DMS114 treated with DMSO at 0.1 percent for 48 hours (cell line): Measurements from ENCODE around the gene ZNF383.
"Not testable (repeated sequence)": the region's sequence is repeated elsewhere in the genome, so short reads cannot be mapped to it uniquely, and the experiment has no call there.

Experiments
- DNase-seq: peaks from one replicate; lab custom pipeline; 2025; ENCODE audit not compliant: unreplicated experiment; lab: John Stamatoyannopoulos, UW

Gene ZNF383

DNA sequence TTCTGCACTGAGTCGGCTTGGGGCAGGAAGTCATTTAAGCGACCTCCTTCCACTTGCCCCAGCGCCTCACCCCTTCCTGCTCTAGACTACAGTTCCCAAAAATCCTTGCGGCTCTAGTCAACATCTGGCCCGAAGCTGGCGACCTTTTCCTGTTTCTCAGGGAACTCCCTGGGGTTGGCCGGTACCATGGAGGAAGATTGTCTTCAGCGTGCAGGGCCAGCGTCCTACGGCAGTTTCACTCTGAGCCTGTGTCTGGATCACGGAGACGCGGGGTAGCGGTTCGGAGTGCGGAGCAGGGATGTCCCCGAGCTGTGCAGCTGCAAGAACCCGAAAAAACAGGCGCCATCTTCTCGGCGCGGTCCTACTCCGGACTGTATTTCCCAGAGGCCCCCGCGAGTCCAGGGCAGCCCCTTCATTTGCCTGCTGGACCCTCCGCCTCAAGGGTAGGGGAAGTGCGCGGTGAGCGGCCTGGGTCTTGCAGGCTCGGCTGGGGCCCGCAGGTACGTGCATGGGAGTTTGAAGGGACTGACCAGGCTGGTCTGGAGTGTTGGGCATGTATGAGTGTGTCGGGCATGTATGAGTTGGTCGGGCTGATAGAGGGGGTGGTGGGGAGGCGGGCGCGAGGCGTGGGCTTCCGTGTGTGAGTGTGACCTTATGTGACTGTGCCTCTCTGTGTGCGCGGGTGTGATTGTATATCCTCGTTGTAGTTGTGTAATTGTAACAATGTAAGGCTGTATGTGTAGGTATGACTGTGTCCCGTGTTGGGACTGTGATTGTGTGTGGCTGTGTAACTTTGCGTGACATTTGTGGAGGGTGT lies at the start of gene ZNF383:
Gene ZNF383, plus strand, starts transcription at position 440 of the 817 bp plus-strand sequence. CDS start 12,240 bp downstream, outside the sequence.
- peak; percentile 95 for DNase-seq

DNA sequence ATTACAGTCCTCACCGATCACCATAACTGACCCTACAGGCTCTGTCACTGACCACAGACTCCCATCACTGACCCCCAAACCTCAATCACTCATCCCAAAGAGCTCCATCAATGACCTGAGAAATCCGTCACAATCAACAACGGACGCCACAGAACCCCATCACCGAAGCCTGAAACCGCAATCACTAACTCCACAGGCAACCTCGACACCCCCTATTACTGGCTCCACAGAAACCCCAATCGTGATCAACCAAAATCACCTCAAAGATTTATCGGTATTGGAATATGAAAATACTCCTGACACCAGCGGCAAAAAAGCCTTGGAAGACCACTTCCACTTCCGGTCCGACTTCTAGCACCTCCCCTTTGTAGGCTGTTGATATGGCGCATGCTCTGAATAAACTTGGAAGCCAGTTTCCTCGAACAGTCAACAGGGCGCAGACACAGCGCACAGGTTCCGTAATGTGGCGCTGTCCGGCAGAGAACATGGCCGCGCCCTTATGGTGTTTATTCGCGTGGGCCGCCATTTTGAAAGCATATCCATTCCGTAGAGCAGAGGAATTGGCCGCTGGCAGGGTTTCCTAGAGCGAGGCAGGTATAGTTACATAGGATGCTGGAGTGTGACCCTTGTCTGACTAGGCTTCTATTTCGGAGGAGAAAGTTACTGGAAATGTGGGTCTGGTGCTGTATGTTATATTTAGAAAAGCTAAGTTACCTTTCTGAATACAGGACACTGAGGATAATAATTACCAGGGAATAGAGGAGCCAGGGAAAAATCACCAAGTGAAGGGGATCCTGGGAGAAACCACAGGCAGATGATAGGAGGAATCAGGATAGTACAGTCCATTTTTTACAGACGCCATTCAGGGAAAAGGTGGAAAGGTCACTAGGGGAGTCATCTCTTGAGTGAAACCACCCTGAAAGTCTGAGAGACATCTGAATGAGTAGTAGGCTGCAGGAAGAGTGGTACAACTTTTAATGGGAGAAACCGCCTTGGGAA lies 45.3 kb upstream of the ZNF383 start, which contains the start of gene ZNF585A:
Gene ZNF585A, minus strand, starts transcription at position 328 of the 999 bp plus-strand sequence. CDS start 2,785 bp downstream, outside the sequence.
- peak; percentile 98 for DNase-seq

DNA sequence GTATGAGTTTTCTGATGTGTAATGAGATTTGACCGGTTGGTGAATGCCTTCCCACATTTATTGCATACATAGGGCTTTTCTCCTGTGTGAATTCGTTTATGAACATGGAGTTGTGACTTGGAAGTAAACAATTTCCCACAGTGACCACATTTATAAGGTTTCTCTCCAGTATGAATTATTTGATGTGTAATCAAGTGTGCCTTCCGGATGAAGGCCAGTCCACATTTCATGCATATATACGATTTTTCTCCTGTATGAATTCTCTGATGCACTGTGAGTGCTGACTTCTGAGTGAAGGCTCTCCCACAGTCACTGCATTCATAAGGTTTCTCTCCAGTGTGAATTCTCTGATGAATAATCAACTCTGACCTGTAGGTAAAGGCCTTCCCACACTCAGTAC lies 31.9 kb upstream of the ZNF383 start:
- DNase-seq: not testable (repeated sequence)

DNA sequence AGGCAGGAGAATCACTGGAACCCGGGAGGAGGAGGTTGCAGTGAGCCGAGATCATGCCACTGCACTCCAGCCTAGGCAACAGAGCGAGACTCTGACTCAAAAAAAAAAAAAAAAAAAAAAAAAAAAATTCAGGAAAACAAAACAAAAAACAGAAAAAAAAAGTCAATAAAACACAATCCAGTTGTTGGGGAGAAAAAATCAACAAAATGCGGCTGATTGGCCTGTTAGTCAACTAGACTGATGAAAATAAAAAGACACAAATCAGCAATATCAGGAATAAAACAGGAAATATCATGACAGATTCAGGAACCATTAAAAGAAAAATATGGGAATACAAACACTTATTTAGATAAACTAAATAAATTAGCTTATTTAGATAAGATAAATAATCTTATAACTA lies 22.8 kb upstream of the ZNF383 start:
- not testable (repeated sequence) for DNase-seq

DNA sequence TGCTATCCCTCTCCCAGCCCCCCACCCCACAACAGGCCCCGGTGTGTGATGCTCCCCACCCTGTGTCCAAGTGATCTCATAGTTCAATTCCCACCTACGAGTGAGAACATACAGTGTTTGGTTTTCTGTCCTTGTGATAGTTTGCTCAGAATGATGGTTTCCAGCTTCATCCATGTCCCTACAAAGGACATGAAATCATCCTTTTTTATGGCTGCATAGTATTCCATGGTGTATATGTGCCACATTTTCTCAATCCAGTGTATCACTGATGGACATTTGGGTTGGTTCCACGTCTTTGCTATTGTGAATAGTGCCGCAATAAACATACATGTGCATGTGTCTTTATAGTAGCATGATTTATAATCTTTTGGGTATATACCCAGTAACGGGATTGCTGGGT lies 20.9 kb upstream of the ZNF383 start:
- DNase-seq: not testable (repeated sequence)

DNA sequence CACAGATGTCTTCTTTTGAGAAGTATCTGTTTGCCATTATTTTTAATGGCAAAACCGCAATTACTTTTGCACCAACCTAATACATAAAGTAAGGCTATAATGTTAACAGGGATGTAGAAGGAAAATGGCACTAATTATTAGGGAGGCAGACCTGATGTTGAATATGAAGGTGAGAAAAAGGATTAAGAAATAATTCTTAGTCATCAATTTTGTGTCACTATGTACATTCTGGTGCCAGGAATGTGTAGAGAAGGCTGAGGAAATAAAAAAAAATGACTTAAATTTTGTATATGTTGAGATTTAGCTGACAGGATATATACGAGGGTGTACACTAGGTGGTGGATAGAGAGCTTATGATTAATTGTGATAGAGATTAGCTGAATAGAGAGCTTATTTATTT lies 20.2 kb upstream of the ZNF383 start:
- no peak for DNase-seq

DNA sequence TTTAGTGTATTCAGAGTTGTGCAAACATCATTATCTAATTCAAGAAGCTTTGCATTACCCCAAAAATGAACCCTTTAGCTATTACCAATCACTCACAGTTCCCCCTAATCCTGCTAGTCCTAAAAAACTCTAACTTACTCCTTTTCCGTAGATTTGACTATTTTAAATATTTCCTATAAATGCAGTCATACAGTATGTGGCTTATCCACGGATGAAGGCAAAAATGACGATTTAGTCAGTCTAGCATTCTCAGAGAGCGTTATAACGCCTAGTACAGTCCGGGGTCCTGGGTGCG lies 587 bp upstream of the ZNF383 start:
- no peak for DNase-seq

DNA sequence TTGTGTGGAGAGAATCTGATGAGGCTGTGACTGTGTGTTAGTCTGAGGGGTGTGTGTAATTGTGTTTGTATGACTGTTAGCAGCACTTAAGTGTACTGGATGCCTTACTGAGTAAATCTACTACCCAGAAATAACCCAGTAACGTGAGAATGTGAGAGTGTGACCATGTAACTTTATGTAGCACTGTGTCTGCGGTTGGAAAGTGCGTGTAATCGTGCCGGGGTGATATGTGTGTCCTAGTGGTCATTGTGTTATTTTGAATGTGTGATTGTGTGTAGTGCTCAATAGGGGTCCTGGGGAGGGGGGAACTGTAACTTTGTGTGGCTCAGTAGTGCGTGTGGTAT lies 550 bp downstream of the ZNF383 start:
- DNase-seq: no peak

DNA sequence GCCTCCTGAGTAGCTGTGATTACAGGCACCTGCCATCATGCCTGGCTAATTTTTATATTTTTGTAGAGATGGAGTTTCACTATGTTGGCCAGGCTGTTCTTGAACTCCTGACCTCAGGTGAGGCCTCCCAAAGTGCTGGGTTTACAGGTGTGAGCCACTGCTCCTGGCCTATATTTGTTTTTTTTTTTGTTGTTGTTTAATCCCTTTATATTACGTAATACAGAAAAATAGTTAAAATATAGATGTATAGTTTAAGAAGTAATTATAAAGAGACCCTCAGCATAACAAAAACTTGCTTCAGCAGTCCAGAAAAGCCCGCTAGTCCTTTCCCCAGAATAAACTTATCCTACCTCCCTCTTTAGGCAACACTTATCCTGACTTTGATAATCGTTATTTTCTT lies 2.4 kb downstream of the ZNF383 start:
- no peak for DNase-seq

DNA sequence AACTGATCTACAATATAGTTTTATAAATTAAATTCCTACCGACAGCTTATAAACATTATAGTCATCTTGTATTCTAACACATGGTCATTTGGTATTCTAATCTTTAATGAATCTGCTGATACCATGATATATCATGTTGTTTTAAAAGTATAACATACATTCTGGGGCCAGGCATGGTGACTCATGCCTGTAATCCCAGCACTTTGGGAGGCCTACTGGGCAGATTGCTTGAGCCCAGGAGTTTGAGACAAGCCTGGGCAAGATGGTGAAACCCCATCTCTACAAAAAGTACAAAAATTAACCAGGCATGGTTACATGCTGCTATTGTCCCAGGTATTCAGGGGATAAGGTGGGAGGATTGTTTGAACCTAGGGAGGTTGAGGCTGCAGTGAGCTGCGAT lies 3.1 kb downstream of the ZNF383 start:
- no peak for DNase-seq

DNA sequence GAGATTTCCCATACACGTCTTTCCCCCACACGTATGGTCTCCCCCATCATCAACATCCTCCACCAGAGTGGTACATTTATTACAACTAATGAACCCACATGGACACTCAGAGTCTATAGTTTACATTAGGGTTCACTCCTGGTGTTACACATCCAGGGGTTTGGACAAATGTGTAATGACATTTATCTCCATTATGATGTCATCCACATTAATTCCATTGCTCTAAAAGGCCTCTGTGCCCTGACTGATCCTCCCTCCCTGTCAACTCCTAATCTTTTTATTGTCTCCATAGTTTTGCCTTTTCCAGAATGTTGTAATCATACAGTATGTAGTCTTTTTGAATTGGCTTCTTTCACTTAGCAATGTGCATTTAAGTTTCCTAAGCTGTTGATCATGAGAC lies 8.2 kb downstream of the ZNF383 start:
- no peak for DNase-seq

DNA sequence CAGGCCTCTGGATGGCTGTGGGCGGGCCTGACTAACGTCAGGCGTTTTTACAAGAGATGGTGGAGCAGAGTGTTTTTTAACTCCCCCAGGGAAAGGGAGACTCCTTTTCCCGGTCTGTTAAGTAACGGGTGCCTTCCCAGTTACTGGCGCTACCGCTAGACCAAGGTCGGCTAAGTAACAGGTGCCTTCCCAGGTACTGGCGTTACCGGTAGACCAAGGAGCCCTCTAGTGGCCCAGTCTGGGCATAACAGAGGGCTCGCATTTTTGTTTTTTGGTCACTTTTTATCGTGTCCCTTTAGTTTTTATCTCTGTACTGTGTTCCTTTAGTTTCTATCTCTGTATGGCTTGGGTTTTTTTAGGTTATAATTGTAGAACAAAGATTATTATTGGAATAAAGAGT lies 10.0 kb downstream of the ZNF383 start:
- no peak for DNase-seq

DNA sequence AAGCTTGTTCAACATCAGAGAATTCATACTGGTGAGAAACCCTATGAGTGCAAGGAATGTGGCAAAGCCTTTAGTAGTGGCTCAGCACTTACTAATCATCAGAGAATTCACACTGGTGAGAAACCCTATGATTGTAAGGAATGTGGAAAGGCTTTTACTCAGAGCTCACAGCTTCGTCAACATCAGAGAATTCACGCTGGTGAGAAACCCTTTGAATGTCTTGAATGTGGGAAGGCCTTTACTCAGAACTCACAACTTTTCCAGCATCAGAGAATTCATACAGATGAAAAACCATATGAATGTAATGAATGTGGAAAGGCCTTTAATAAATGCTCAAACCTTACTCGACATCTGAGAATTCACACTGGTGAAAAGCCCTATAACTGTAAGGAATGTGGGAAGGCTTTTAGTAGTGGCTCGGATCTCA lies 25.2 kb downstream of the ZNF383 start:
- no peak for DNase-seq

DNA sequence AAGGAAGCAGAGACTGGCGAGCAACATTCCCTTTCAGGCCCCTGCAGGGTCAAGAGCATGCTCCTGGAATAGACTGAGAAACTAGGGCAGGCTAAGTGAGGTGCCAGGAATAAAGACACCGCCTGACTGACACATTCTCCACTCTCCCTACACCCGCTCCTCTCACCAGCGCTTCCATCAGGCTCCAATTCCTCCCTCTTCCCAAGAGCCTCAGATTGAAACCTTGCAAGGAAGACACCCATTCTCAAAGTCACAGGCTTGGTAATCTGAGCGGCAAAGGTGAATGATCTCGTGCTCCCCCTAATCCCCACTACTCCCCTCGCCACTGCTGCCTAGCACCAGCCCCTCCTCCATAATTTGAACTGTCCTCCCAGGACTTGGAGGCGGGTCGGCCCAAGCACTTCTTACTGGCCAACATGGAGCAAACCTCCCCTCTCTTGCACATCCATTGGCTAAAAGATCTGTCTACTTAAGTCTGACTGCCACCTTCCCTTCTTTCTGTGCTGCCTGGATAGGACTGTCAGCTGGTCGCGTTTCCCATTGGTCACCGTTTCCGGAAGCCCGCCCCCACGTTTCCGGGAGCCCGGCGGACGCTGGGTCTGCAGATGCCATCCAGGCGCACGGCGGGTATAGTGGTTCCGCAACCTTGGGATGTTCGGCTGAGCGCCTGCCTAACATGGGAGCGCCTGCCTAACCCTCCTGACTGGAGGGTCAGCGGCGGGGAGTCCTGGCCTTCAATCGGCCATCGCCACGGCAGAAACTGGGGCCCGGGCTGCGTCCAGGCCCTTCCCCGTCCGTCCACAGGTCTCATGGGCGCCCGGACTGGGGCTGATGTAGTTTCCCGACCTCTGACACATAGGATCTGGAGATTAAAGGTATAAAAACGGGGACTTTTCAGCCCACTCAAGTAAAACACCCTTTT lies 33.6 kb downstream of the ZNF383 start:
- peak; percentile 99 for DNase-seq

DNA sequence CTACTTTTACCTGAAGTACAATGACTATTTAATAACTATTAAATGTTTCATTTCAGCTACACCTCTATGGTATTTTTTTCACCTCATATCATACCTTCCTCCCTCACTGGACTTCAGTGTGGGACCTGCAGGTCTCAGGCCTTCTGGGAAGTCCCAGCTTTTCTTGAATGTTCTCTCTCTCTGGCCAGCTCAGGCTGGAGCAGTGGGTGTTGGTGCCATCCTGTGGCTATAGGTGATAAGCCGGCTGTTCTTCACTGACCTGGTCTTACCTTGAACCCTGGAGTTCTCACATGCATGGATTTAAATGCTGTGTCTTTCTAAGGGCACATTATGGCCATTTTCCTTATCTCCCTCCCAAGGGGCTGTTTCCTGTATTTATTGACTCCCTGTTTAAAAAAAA lies 45.0 kb downstream of the ZNF383 start:
- not testable (repeated sequence) for DNase-seq

DNA sequence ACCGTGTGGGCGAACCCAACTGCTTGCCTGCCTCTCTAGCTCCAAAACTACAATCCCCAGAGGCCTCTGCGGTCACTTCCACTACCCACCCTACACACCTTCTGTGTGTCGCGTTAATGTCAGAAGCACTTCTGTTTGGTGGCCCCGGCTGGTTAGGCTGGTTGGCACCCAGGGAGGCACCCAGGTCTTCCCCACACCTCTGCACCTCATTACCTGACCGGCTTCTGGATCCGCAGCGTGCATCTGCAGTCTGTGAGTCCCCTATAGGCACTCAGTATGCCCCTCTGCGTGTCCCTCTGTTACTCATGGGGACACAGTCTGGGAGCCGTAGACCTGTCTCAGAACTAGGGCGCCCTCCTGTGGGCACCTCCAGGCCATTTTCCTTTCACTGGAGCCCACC lies 49.0 kb downstream of the ZNF383 start:
- DNase-seq: not testable (repeated sequence)

DNA sequence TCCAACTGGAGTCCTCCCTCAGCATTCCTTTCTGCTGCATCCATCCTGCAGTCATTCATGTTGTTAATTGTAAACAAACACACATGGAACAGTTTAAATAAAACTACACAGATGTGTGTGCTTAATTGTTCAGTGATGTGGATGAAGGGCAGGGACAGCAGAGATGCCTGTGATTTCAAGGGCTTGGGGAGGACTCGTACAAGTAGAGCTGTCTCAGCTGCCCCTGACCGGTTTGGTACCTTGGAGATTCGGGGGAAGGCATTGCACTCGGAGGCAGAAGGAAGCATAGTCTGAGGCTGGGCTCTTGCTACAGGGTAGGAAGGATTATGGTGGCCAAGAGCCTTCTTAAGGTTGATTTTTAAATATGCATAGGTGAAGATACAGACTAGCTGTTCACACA lies 49.7 kb downstream of the ZNF383 start:
- not testable (repeated sequence) for DNase-seq

DNA sequence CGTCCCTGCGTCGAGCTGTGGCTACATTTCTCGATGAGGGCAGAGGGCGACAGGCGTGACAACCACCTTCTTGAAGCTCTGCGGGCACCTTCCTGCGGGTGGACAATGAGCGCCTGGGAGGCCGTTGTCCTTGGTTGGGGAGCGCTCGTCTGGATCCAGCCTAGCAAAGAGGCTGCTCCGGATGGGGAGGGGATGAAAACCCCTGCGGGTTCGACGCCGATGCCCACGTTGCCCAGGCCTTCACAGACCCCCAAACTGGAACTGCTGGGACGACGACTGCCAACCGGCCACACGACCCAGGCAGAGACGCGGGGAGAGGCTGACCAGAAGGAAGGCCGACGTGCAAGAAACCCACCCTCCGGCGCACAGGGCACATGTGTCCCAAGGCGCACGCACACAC lies 62.6 kb downstream of the ZNF383 start:
- DNase-seq: not testable (repeated sequence)

DNA sequence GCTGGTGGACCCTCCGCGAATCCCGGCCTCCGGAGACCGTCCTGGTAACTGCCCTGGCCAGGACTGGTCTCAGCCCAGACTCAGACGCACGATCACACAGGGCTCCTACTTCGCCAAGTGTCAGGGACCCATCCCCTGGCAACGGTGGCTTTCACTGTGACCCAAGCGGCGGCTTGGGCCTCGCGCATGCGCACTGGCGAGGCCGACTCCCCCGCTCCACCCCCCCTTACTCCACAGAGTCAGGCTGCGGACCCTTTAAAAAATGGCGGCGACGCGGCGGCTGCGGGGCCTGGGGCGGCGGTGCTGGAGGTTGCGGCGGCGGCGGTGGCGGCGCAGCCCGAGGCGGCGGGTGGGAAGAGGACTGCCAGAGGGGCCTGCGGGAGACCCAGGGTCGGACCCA lies 66.0 kb downstream of the ZNF383 start:
- not testable (repeated sequence) for DNase-seq

DNA sequence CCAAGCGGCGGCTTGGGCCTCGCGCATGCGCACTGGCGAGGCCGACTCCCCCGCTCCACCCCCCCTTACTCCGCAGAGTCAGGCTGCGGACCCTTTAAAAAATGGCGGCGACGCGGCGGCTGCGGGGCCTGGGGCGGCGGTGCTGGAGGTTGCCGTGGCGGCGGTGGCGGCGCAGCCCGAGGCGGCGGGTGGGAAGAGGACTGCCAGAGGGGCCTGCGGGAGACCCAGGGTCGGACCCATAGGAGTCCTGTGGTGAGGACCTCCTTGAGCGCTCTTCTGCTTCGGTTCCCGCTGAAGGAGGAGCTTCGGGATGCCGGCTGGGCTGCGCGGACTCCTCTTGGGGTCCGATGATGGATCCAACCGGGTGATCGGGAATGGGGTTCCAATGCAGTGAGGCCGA lies 71.2 kb downstream of the ZNF383 start:
- DNase-seq: not testable (repeated sequence)
